ENCODE measurements around the gene SORL1.

DNA sequence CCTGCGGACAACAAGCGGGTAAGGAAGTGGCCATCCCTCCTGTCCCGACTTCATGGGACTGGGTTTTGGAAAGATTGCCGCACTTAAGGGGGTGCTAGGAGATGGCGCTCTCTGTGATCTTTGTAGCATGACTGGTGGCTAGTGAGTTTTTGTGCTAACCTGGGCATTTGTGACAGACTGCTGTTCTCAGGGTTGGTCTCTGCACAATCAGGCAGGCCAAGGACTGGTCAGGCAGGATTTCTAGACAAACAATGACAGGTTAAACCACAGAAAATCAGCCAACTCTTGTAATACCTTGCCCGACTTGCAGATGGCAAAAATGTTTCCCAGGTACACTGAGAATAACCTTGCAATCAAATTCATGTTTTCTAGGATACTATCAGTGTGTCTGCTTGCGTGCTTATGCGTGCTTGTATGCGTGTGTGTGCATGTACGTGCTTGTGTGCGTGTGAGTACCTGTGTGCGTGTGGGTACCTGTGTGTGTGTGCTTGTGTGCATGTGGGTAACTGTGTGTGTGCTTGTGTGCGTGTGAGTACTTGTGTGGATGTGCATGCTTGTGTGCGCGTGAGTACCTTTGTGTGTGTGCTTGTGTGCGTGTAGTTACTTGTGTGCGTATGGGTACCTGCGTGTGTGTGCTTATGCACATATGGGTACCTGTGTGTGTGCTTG lies 26.2 kb downstream of the SORL1 start:
- TF ChIP-seq POLR2AphosphoS5 (IDR thresholded peaks at IDR 0.05) (no peak), POLR2A (IDR thresholded peaks at IDR 0.05; ENCODE audit: low read depth) (no peak), EP300 (IDR thresholded peaks at IDR 0.05) (no peak)
- TF ChIP-seq, protein P1, sequence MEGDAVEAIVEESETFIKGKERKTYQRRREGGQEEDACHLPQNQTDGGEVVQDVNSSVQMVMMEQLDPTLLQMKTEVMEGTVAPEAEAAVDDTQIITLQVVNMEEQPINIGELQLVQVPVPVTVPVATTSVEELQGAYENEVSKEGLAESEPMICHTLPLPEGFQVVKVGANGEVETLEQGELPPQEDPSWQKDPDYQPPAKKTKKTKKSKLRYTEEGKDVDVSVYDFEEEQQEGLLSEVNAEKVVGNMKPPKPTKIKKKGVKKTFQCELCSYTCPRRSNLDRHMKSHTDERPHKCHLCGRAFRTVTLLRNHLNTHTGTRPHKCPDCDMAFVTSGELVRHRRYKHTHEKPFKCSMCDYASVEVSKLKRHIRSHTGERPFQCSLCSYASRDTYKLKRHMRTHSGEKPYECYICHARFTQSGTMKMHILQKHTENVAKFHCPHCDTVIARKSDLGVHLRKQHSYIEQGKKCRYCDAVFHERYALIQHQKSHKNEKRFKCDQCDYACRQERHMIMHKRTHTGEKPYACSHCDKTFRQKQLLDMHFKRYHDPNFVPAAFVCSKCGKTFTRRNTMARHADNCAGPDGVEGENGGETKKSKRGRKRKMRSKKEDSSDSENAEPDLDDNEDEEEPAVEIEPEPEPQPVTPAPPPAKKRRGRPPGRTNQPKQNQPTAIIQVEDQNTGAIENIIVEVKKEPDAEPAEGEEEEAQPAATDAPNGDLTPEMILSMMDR (IDR thresholded peaks at IDR 0.05), result no peak
